SK-N-SH treated with all-trans-retinoic acid at 6 μM for 48 hours (cell line): ENCODE data around the gene COBLL1.

Experiments used
- ATAC-seq: fragments of 200-7000 bp; cut with Tn5 transposase; 3 replicates; pipeline ENCODE4 v1.9.1; 2020; ENCODE audit warnings: mild to moderate bottlenecking, moderate library complexity
- ARNTL ChIP-seq: fragments of 450-650 bp; formaldehyde crosslinking; IDR thresholded peaks from 2 replicates; pipeline ENCODE4 v1.5.0; 2020; ENCODE audit warnings: low read depth, mild to moderate bottlenecking, moderate library complexity, borderline replicate concordance
- BACH2 ChIP-seq: fragments of 250-450 bp; sonication (Bioruptor Pico); IDR thresholded peaks from 2 replicates; pipeline ENCODE4 v1.9.0; 2021; ENCODE audit warnings: mild to moderate bottlenecking, borderline replicate concordance
- CREB5 ChIP-seq: fragments of 250-450 bp; sonication (Bioruptor Pico); IDR thresholded peaks from 2 replicates; pipeline ENCODE4 v1.5.1; 2020; ENCODE audit warnings: low read depth, mild to moderate bottlenecking, moderate library complexity
- CSDC2 ChIP-seq: fragments of 250-450 bp; sonication (Bioruptor Pico); IDR thresholded peaks from 2 replicates; pipeline ENCODE4 v1.5.0; 2020; ENCODE audit warnings: mild to moderate bottlenecking, moderate library complexity
- ESRRG ChIP-seq: fragments of 250-450 bp; sonication (Bioruptor Pico); IDR thresholded peaks from 2 replicates; pipeline ENCODE4 v1.6.1; 2021; ENCODE audit warnings: mild to moderate bottlenecking
- ISL1 ChIP-seq: fragments of 250-450 bp; sonication (Bioruptor Pico); IDR thresholded peaks from 2 replicates; pipeline ENCODE4 v2.1.2; 2022; ENCODE audit warnings: mild to moderate bottlenecking, moderate library complexity
- OSR1 ChIP-seq: fragments of 250-450 bp; sonication (Bioruptor Pico); IDR thresholded peaks from 2 replicates; pipeline ENCODE4 v1.8.0; 2022; ENCODE audit warnings: moderate library complexity, mild to moderate bottlenecking, inconsistent platforms
- PATZ1 ChIP-seq: fragments of 250-450 bp; sonication (Bioruptor Pico); IDR thresholded peaks from 2 replicates; pipeline ENCODE4 v1.8.0; 2020; ENCODE audit warnings: mild to moderate bottlenecking, moderate library complexity, borderline replicate concordance
- POU6F1 ChIP-seq: fragments of 250-450 bp; sonication (Bioruptor Pico); IDR thresholded peaks from 2 replicates; pipeline ENCODE4 v1.8.0; 2021; ENCODE audit warnings: low read depth, mild to moderate bottlenecking, moderate library complexity, borderline replicate concordance
- PPARA ChIP-seq: fragments of 250-450 bp; sonication (Bioruptor Pico); IDR thresholded peaks from 2 replicates; pipeline ENCODE4 v1.5.0; 2020; ENCODE audit warnings: mild to moderate bottlenecking, borderline replicate concordance
- RARB ChIP-seq: fragments of 250-450 bp; sonication (Bioruptor Pico); IDR thresholded peaks from 2 replicates; pipeline ENCODE4 v1.8.0; 2021; ENCODE audit warnings: mild to moderate bottlenecking, moderate library complexity
- TCF4 ChIP-seq: fragments of 250-450 bp; sonication (Bioruptor Pico); IDR thresholded peaks from 2 replicates; pipeline ENCODE4 v1.8.0; 2021; ENCODE audit warnings: mild to moderate bottlenecking, moderate library complexity, borderline replicate concordance
- TSHZ2 ChIP-seq: fragments of 250-450 bp; sonication (Bioruptor Pico); IDR thresholded peaks from 2 replicates; pipeline ENCODE4 v1.5.0; 2020; ENCODE audit warnings: mild to moderate bottlenecking, moderate library complexity
- ZC3H10 ChIP-seq: fragments of 250-450 bp; sonication (Bioruptor Pico); IDR thresholded peaks from 2 replicates; pipeline ENCODE4 v1.5.1; 2021; ENCODE audit warnings: mild to moderate bottlenecking, moderate library complexity
- ZFP3 ChIP-seq: fragments of 250-450 bp; sonication (Bioruptor Pico); IDR thresholded peaks from 2 replicates; pipeline ENCODE4 v1.5.0; 2020; ENCODE audit warnings: mild to moderate bottlenecking, moderate library complexity
- ZFP30 ChIP-seq: fragments of 450-650 bp; formaldehyde crosslinking; IDR thresholded peaks from 2 replicates; pipeline ENCODE4 v1.5.0; 2022; ENCODE audit warnings: mild to moderate bottlenecking, moderate library complexity
- ZNF565 ChIP-seq: fragments of 450-650 bp; formaldehyde crosslinking; conservative IDR thresholded peaks from 2 replicates; pipeline ENCODE4 v1.5.0; 2020; ENCODE audit warnings: low read depth, mild to moderate bottlenecking, moderate library complexity
- ZNF70 ChIP-seq: fragments of 450-650 bp; formaldehyde crosslinking; IDR thresholded peaks from 2 replicates; pipeline ENCODE4 v1.5.0; 2020; ENCODE audit warnings: mild to moderate bottlenecking, moderate library complexity
- ZNF8 ChIP-seq: fragments of 450-650 bp; formaldehyde crosslinking; IDR thresholded peaks from 2 replicates; pipeline ENCODE4 v1.5.0; 2020; ENCODE audit warnings: mild to moderate bottlenecking, moderate library complexity

The COBLL1 gene

DNA sequence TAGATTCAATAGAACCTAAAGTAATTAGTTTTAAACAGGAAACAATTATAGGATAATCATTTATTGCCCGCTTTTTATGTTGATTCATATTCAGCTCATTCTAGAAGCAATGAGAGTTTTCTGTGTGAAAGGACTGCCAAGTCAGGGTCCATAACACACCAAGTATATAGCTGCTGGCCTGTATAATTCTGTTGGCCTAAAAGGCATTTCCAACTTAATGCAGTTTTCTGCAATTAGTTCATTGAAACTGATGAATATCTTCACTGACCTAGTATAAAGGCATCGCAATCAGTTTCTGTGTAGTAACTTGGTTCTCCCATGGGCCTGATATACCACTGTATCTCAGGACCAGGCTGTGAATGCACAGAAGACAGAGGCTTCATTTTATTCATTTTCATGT is 151.3 kb downstream of the COBLL1 start:
- TF ChIP-seq ZC3H10 (CRISPR knock-in tag), result no peak
- no peak for ATAC-seq

DNA sequence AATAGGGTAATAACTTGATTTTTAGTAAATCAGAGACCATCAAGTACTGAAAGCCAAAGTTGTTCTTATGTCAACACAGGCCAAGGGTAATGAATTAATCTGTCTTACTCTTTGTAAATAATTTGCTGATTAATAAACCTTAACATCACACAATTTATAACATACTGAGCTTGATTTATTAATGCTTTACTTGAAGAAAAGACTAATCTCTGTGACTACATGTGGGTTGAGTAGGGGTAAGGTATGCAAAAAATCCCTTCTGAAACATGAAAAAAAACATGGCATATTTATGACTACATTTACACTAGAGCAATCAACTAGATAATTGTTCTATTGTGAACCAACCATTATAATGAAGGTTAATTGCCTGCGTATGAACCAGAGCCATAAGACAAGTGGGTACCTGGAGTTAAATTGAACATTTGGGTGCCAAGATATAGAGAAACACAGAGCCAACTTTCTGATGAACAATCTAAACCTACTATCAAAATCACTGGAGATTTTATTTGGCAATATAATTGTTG is 152.7 kb downstream of the COBLL1 start:
- no peak for ATAC-seq
- peak; percentile 55 for TF ChIP-seq ISL1 (CRISPR knock-in tag)
- TF ChIP-seq TCF4 (CRISPR knock-in tag), result no peak

GRCh38 chr2:164681009-164681408 is 160.6 kb downstream of the COBLL1 start:
- TF ChIP-seq OSR1 (CRISPR knock-in tag) (no peak), CREB5 (CRISPR knock-in tag) (no peak), ZNF8 (no peak), BACH2 (no peak), CSDC2 (no peak), ISL1 (CRISPR knock-in tag) (no peak), ESRRG (CRISPR knock-in tag) (no peak), PATZ1 (CRISPR knock-in tag) (no peak), ZFP3 (no peak), PPARA (CRISPR knock-in tag) (no peak), ZFP30 (no peak), ARNTL (no peak)
- TF ChIP-seq, all 23 proteins: peak for 0
- no peak for ATAC-seq

DNA sequence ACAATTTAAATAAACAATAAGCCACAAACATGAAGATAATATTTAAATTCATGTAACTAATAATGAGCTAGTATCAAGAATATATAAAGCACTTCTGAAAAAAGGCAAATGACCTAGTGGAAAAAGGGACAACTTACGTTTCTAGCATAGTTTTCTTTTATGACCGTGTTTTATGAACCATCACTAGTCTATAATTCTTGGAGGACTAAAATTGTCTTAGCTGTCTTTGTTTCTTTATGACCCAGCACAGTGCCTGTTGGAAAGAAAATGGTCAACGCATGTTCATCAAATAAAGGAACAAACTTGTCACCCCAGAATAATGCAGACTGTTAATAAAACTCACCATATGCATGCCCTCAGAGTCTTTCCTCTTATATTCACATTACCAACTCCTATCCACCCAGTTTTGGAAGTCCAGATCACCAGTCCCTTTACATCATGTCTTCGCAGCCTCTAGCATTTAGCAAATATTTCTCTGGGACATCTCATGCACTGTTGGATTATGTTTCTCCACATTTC is 162.9 kb downstream of the COBLL1 start:
- no peak for ATAC-seq
- TF ChIP-seq ZNF565 (CRISPR knock-in tag) (no peak), ESRRG (CRISPR knock-in tag) (no peak), ZNF70 (CRISPR knock-in tag) (no peak), BACH2 (no peak), PATZ1 (CRISPR knock-in tag) (no peak), RARB (no peak)

- TF ChIP-seq ZFP3 (no peak), PATZ1 (CRISPR knock-in tag) (no peak), ZNF565 (CRISPR knock-in tag) (no peak), ZNF70 (CRISPR knock-in tag) (no peak), TSHZ2 (CRISPR knock-in tag) (no peak), ZC3H10 (CRISPR knock-in tag) (no peak), BACH2 (no peak), OSR1 (CRISPR knock-in tag) (no peak), CREB5 (CRISPR knock-in tag) (no peak), ZFP30 (no peak), PPARA (CRISPR knock-in tag) (no peak), POU6F1 (no peak)
- TF ChIP-seq, all 23 proteins: peak for 0
Measured at GRCh38 chr2:164677733-164678132, 163.9 kb downstream of the COBLL1 start.

More at GRCh38 chr2:164677733-164678132, 163.9 kb downstream of the COBLL1 start:
- no peak for ATAC-seq
